SK-N-MC (cell line): Measurements from ENCODE around the gene GPR151.

Source experiments
- EZH2 ChIP-seq: fragments of 200-600 bp; sonication (generic); IDR thresholded peaks from one replicate; pipeline ENCODE4 v1.6.1; 2017; ENCODE audit warnings: antibody characterized with exemption
- FOXP2 ChIP-seq: optimal IDR thresholded peaks from 2 replicates; pipeline ENCODE3; 2011; ENCODE audit warnings: mild to moderate bottlenecking, moderate library complexity; ENCODE audit not compliant: insufficient read depth; ENCODE audit errors: extremely low read length, control extremely low read depth
- POLR2AphosphoS5 ChIP-seq: IDR thresholded peaks from 2 replicates; pipeline ENCODE4 v1.6.1; 2012; ENCODE audit warnings: mild to moderate bottlenecking, low read depth, low read length, borderline replicate concordance

GRCh38 chr5:146510559-146511125 is 5.3 kb downstream of the GPR151 start:
- no peak for TF ChIP-seq POLR2AphosphoS5
- no peak for TF ChIP-seq EZH2
- TF ChIP-seq FOXP2: no peak
